ENCODE data around the gene MGAT4B. TPM values are rescaled to one million over a fixed set of nuclear protein-coding genes. Genes with fewer than 3 reads are reported as not detected.

The MGAT4B gene
- total and polyA plus RNA-seq, 2 of the 13 experiments (the other 11 are each of a cell fraction or from before 2014, with no cell fraction given): 93.5 to 130 TPM

GRCh38 chr5:179821298-179822058, 14.8 kb upstream of the MGAT4B start (continued):
- TF ChIP-seq HES4 (CRISPR knock-in tag; IDR thresholded peaks at IDR 0.05; ENCODE audit: borderline replicate concordance) (no peak), REXO4 (CRISPR knock-in tag; IDR thresholded peaks at IDR 0.05; ENCODE audit: borderline replicate concordance) (no peak), U2AF2 (IDR thresholded peaks at IDR 0.05; ENCODE audit: low read depth, low read length) (no peak), KDM4B (CRISPR knock-in tag; IDR thresholded peaks at IDR 0.05) (no peak), NRL (CRISPR knock-in tag; IDR thresholded peaks at IDR 0.05; ENCODE audit: borderline replicate concordance) (peak; percentile 73; the same call in 1 of the 2 replicates), ZNF318 (CRISPR knock-in tag; IDR thresholded peaks at IDR 0.05) (no peak), ZNF414 (CRISPR knock-in tag; IDR thresholded peaks at IDR 0.05) (no peak), ZFX (CRISPR knock-in tag; IDR thresholded peaks at IDR 0.05; ENCODE audit: low read depth) (no peak), ZNF782 (CRISPR knock-in tag; IDR thresholded peaks at IDR 0.05; ENCODE audit: borderline replicate concordance) (no peak; the same call in 1 of the 2 replicates), NAIF1 (CRISPR knock-in tag; IDR thresholded peaks at IDR 0.05; ENCODE audit: borderline replicate concordance) (no peak; the same call in 1 of the 2 replicates), MEIS2 (CRISPR knock-in tag; IDR thresholded peaks at IDR 0.05) (0 out of 2 replicates have a peak, but pooled peaks have one; percentile 50), ATF1 (CRISPR knock-in tag; IDR thresholded peaks at IDR 0.05) (no peak), ZNF224 (CRISPR knock-in tag; IDR thresholded peaks at IDR 0.05) (no peak), ZNF572 (CRISPR knock-in tag; IDR thresholded peaks at IDR 0.05) (no peak; the same call in 1 of the 2 replicates), MATR3 (CRISPR knock-in tag; IDR thresholded peaks at IDR 0.05) (no peak), SMYD3 (CRISPR knock-in tag; IDR thresholded peaks at IDR 0.05) (0 out of 2 replicates have a peak, but pooled peaks have one; percentile 22), ZNF513 (CRISPR knock-in tag; conservative IDR thresholded peaks at IDR 0.05) (no peak), DPF2 (CRISPR knock-in tag; IDR thresholded peaks at IDR 0.05; ENCODE audit: borderline replicate concordance, low read depth) (no peak), SMAD9 (CRISPR knock-in tag; IDR thresholded peaks at IDR 0.05) (no peak), TEAD2 (CRISPR knock-in tag; IDR thresholded peaks at IDR 0.05) (no peak)

All from HepG2 (cell line).